PC-3 (cell line): ENCODE data around the gene AFF2.

Experiments used
- EZH2 ChIP-seq: fragments of 300-600 bp; sonication (generic); IDR thresholded peaks from one replicate; pipeline ENCODE4 v1.6.1; 2017; ENCODE audit warnings: antibody characterized with exemption, mild to moderate bottlenecking, low read length; ENCODE audit not compliant: unreplicated experiment
- EZH2phosphoT487 ChIP-seq: fragments of 300-600 bp; sonication (generic); IDR thresholded peaks from 2 replicates; pipeline ENCODE4 v1.6.1; 2018; ENCODE audit warnings: mild to moderate bottlenecking, antibody characterized with exemption, low read length, borderline replicate concordance
- TF ChIP-seq, protein P1 (sequence below): fragments of 300-600 bp; sonication (generic); conservative IDR thresholded peaks from 2 replicates; pipeline ENCODE4 v1.5.1; 2017; ENCODE audit warnings: antibody characterized with exemption, low read depth, mild to moderate bottlenecking, low read length

DNA sequence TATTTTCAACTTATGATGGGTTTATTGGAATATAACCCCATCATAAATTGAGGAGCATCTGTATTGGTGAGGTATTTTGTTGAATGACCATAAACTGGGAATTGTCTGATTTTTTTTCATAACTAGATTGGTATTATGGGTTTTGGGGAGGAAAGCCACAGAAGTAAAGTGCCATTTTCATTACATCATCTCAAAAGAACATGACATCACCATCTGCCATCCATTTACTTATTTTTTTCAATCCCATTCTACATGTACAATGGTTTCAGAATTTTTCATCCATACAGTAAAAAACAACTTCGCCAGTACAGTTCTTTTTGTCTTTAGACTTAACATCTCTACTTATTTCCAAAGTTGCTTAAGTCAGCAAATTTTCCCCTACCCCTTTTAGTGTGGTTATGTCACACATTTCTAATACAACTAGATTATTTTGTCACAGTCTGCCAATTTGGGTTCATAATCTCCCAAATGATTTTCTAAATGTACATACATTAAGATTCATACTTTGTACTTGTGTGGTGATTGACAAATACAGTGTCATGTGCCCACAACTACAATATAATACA is 545.3 kb downstream of the AFF2 start:
- TF ChIP-seq, protein P1, sequence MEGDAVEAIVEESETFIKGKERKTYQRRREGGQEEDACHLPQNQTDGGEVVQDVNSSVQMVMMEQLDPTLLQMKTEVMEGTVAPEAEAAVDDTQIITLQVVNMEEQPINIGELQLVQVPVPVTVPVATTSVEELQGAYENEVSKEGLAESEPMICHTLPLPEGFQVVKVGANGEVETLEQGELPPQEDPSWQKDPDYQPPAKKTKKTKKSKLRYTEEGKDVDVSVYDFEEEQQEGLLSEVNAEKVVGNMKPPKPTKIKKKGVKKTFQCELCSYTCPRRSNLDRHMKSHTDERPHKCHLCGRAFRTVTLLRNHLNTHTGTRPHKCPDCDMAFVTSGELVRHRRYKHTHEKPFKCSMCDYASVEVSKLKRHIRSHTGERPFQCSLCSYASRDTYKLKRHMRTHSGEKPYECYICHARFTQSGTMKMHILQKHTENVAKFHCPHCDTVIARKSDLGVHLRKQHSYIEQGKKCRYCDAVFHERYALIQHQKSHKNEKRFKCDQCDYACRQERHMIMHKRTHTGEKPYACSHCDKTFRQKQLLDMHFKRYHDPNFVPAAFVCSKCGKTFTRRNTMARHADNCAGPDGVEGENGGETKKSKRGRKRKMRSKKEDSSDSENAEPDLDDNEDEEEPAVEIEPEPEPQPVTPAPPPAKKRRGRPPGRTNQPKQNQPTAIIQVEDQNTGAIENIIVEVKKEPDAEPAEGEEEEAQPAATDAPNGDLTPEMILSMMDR = no peak
- TF ChIP-seq EZH2phosphoT487 (no peak), EZH2 (no peak)
